Measurements from ENCODE around the gene CD83. TPM values are rescaled to one million over a fixed set of nuclear protein-coding genes. Genes with fewer than 3 reads are reported as not detected.

Gene CD83
- total RNA-seq, 1 donor from 2014 or later = 13.8 TPM

Other genes starting within 250 kb of the CD83 start
- gene RNF182, start 192.8 kb upstream of the CD83 start, total RNA-seq = not detected in 2 replicates

All from T-helper 2 cell treated with Interferon-gamma antibody and Interleukin-4, amounts not matched to agents 100 ng/mL and 5 ng/mL, for 36 hours (primary cell).